ENCODE results near the gene GALR1.

GRCh38 chr18:77304268-77304667 is 54.6 kb downstream of the GALR1 start:
- TF ChIP-seq CTCF (IDR thresholded peaks at IDR 0.05) (no peak), CHD2 (IDR thresholded peaks at IDR 0.05; ENCODE audit: low read length, partially characterized antibody) (no peak), JUND (IDR thresholded peaks at IDR 0.05) (no peak), RAD21 (IDR thresholded peaks at IDR 0.05; ENCODE audit: low read length) (no peak), MAX (IDR thresholded peaks at IDR 0.05; ENCODE audit: low read depth) (no peak), SMC3 (IDR thresholded peaks at IDR 0.05; ENCODE audit: low read depth, low read length) (no peak), RXRA (IDR thresholded peaks at IDR 0.05; ENCODE audit: borderline replicate concordance, low read depth) (no peak), TAF1 (IDR thresholded peaks at IDR 0.05; ENCODE audit: borderline replicate concordance, low read depth, low read length) (no peak), MXI1 (IDR thresholded peaks at IDR 0.05; ENCODE audit: low read depth, low read length) (no peak), RCOR1 (IDR thresholded peaks at IDR 0.05; ENCODE audit: low read length) (no peak)
